GM12878 (cell line): Measurements from ENCODE around the gene GALNT18. TPM values are rescaled to one million over a fixed set of nuclear protein-coding genes. Genes with fewer than 3 reads are reported as not detected.

Experiments
- ATAC-seq: fragments of 200-7000 bp; cut with Tn5 transposase; 3 replicates; pipeline ENCODE4 v1.9.1; 2020; ENCODE audit warnings: mild to moderate bottlenecking, moderate library complexity
- BruUV-seq: library from RNA; stranded (reverse); fragments of 400-500 nt; replicated peaks from 2 replicates; lab custom pipeline; 2021; lab: Mats Ljungman, UMichigan
- CTCF ChIA-PET: fragments of 300-600 bp; sonication (Branson Sonifier 250); formaldehyde crosslinking; extraction: SDS; loops from one replicate; lab custom pipeline; 2021; ENCODE audit warnings: inconsistent platforms; lab: Yijun Ruan, JAX
- POLR2A ChIA-PET: fragments of 350-600 bp; formaldehyde crosslinking; extraction: SDS; loops from one replicate; lab custom pipeline; 2021; ENCODE audit warnings: inconsistent platforms; lab: Charles Lee
- RAD21 ChIA-PET: fragments of 300-600 bp; sonication (Branson Sonifier 250); formaldehyde crosslinking; loops from one replicate; lab custom pipeline; 2023; ENCODE audit warnings: antibody characterized with exemption; ENCODE audit not compliant: unreplicated experiment; lab: Charles Lee
- SMC1A ChIA-PET: fragments of 300-600 bp; sonication (Branson Sonifier 250); formaldehyde crosslinking; loops from one replicate; lab custom pipeline; 2023; ENCODE audit not compliant: unreplicated experiment, uncharacterized antibody; lab: Charles Lee
- DNase-seq: peaks from one replicate; pipeline ENCODE4 v3.0.0-alpha.2; 2011; ENCODE audit warnings: low read depth, low spot score
- FAIRE-seq: peaks from 3 replicates; lab custom pipeline; 2011; peaks lifted over from hg19 to GRCh38; lab: Jason Lieb, UNC
- H2AFZ ChIP-seq: 2 replicates; pipeline ENCODE4 v1.6.0; 2011; ENCODE audit warnings: low read depth, low read length, control low read depth; ENCODE audit not compliant: control insufficient read depth
- H3K27ac ChIP-seq: 2 replicates; pipeline ENCODE4 v1.5.1; 2011; ENCODE audit warnings: control low read depth; ENCODE audit not compliant: control insufficient read depth, insufficient read depth
- H3K27me3 ChIP-seq, 2 experiments: replicated peaks in 1 of 2; 2 replicates each; pipeline versions ENCODE4 v1.6.0 to v1.6.1; 2011; ENCODE audit warnings: low read length in 1 of 2; ENCODE audit not compliant: control insufficient read depth in 2 of 2, insufficient read depth in 2 of 2
- H3K36me3 ChIP-seq, 2 experiments: 2 replicates each; pipeline ENCODE4 v1.5.1; 2011; ENCODE audit warnings: low read length in 1 of 2; ENCODE audit not compliant: control insufficient read depth in 2 of 2, insufficient read depth in 2 of 2
- H3K4me1 ChIP-seq: 2 replicates; pipeline ENCODE4 v1.6.1; 2011; ENCODE audit warnings: mild to moderate bottlenecking, low read length, moderate library complexity, mixed read lengths; ENCODE audit not compliant: control insufficient read depth, insufficient read depth
- H3K4me2 ChIP-seq: 2 replicates; pipeline ENCODE4 v1.6.0; 2011; ENCODE audit warnings: control low read depth; ENCODE audit not compliant: control insufficient read depth, insufficient read depth
- H3K4me3 ChIP-seq: fragments of 200-600 bp; sonication (generic); 2 replicates; pipeline ENCODE4 v1.5.1; 2016
- H3K79me2 ChIP-seq: 2 replicates; pipeline ENCODE4 v1.6.0; 2011; ENCODE audit warnings: low read length; ENCODE audit not compliant: control insufficient read depth, insufficient read depth
- H3K9ac ChIP-seq: 2 replicates; pipeline ENCODE4 v1.8.0; 2011; ENCODE audit warnings: low read length, control low read depth, mixed read lengths; ENCODE audit not compliant: control insufficient read depth, insufficient read depth
- H3K9me3 ChIP-seq: replicated peaks from 3 replicates; pipeline ENCODE4 v1.5.1; 2011; ENCODE audit warnings: mild to moderate bottlenecking, low read length; ENCODE audit not compliant: control insufficient read depth, insufficient read depth
- H4K20me1 ChIP-seq: 2 replicates; pipeline ENCODE4 v1.6.0; 2011; ENCODE audit not compliant: control insufficient read depth, insufficient read depth
- CHD2 ChIP-seq: IDR thresholded peaks from 2 replicates; pipeline ENCODE4 v1.6.1; 2011; ENCODE audit warnings: low read depth, low read length, improper control_type of control experiment, borderline replicate concordance
- FOXM1 ChIP-seq: IDR thresholded peaks from 2 replicates; pipeline ENCODE4 v1.6.1; 2012; ENCODE audit warnings: low read depth, mild to moderate bottlenecking, inconsistent platforms, low read length, moderate library complexity
- IRF4 ChIP-seq: IDR thresholded peaks from 2 replicates; pipeline ENCODE4 v1.6.1; 2011; ENCODE audit warnings: low read depth, low read length
- NR2C2 ChIP-seq: IDR thresholded peaks from 2 replicates; pipeline ENCODE4 v1.6.1; 2011; ENCODE audit warnings: borderline replicate concordance, low read depth; ENCODE audit not compliant: control insufficient read depth, insufficient read length
- TCF3 ChIP-seq: IDR thresholded peaks from 2 replicates; pipeline ENCODE4 v1.6.1; 2012; ENCODE audit warnings: low read depth, mild to moderate bottlenecking, low read length, borderline replicate concordance; ENCODE audit not compliant: insufficient read depth
- ZBTB40 ChIP-seq: fragments of 450-650 bp; IDR thresholded peaks from 2 replicates; pipeline ENCODE4 v1.6.1; 2016; ENCODE audit warnings: mild to moderate bottlenecking, moderate library complexity, borderline replicate concordance
- ZNF217 ChIP-seq: fragments of 450-650 bp; IDR thresholded peaks from 2 replicates; pipeline ENCODE4 v1.6.1; 2017; ENCODE audit warnings: antibody characterized with exemption, mild to moderate bottlenecking
- ZNF384 ChIP-seq: IDR thresholded peaks from 2 replicates; pipeline ENCODE4 v1.6.1; 2012; ENCODE audit warnings: low read depth, mild to moderate bottlenecking, low read length, improper control_type of control experiment, borderline replicate concordance
- WGBS: methylation state at CpG from one replicate; pipeline ENCODE4 v1.1.6; 2016; ENCODE audit warnings: low lambda C conversion rate; ENCODE audit not compliant: insufficient replicate concordance, insufficient coverage; ENCODE audit errors: missing lambda C conversion rate; 5-methylcytosine and 5-hydroxymethylcytosine counted together
- in situ Hi-C: fragments of 300-500 bp; cut with MboI; formaldehyde crosslinking; loops from 9 replicates; pipeline ENCODE4 v1.14.3; 2018; ENCODE audit warnings: mixed read lengths
- intact Hi-C: fragments of 100-400 bp; cut with micrococcal nuclease; formaldehyde crosslinking; loops from one replicate; pipeline ENCODE4 v1.14.2; 2022; ENCODE audit not compliant: unreplicated experiment
- polyA plus RNA-seq, 11 experiments: library from polyadenylated mRNA; depleted of rRNA in 4 of 11; unstranded in 6 of 11; stranded (reverse) in 5 of 11; fragments of >200 nt; fragmentation: Nextera tagmentation in 4 of 11; fragmentation: Illumina TruSeq in 1 of 11; extraction: Ambion mirVana in 4 of 11; extraction: Trizol in 1 of 11; gene quantifications; 1 replicate in 1 of 11; 2 replicates in 10 of 11; pipeline versions ENCODE4 v1.2.1 to v1.2.3, GENCODE V29; 2011 to 2016; ENCODE audit warnings: inconsistent platforms in 2 of 11, missing spikeins in 2 of 11, low read depth in 1 of 11
- total RNA-seq, 4 experiments: library from RNA; depleted of rRNA in 3 of 4; stranded (reverse); fragments of >200 nt in 3 of 4; fragmentation: Illumina TruSeq in 1 of 4; extraction: Trizol in 1 of 4; gene quantifications; 2 replicates each; pipeline versions ENCODE4 v1.2.1 to v1.2.3, GENCODE V29; 2013 to 2021
- TF ChIP-seq, protein P1 (sequence below), 3 experiments: IDR thresholded peaks in 2 of 3; conservative IDR thresholded peaks in 1 of 3; 2 replicates each; pipeline ENCODE4 v1.5.1; 2011; ENCODE audit warnings: low read depth in 3 of 3, low read length in 3 of 3, mild to moderate bottlenecking in 3 of 3, control low read depth in 2 of 3, moderate library complexity in 2 of 3, inconsistent platforms in 1 of 3, mixed read lengths in 1 of 3; ENCODE audit not compliant: control insufficient read depth in 2 of 3, insufficient read depth in 1 of 3; ENCODE audit errors: extremely low read depth in 1 of 3

GALNT18 gene
- total and polyA plus RNA-seq, 10 of the 15 experiments (the other 5 are each of a cell fraction or from before 2014, with no cell fraction given) = 1.2 to 14.2 (median 6.3) TPM

- Histone ChIP-seq H3K27me3 (peaks cover 0 to 7% of the 10 kb centered on the region in 2 experiments; a peak in 3 of 4 replicates), H3K4me2 (no peak overlapping the region), H3K36me3 (no peaks in the 10 kb centered on the region), H4K20me1 (no peaks in the 10 kb centered on the region), H3K4me1 (peaks cover 3% of the 10 kb centered on the region; the same call in 1 of the 2 replicates), H3K9me3 (no peaks in the 10 kb centered on the region), H3K27ac (no peak overlapping the region), H3K4me3 (no peak overlapping the region), H3K9ac (no peak overlapping the region), H2AFZ (no peak overlapping the region), H3K79me2 (no peaks in the 10 kb centered on the region)
- TF ChIP-seq, protein P1, sequence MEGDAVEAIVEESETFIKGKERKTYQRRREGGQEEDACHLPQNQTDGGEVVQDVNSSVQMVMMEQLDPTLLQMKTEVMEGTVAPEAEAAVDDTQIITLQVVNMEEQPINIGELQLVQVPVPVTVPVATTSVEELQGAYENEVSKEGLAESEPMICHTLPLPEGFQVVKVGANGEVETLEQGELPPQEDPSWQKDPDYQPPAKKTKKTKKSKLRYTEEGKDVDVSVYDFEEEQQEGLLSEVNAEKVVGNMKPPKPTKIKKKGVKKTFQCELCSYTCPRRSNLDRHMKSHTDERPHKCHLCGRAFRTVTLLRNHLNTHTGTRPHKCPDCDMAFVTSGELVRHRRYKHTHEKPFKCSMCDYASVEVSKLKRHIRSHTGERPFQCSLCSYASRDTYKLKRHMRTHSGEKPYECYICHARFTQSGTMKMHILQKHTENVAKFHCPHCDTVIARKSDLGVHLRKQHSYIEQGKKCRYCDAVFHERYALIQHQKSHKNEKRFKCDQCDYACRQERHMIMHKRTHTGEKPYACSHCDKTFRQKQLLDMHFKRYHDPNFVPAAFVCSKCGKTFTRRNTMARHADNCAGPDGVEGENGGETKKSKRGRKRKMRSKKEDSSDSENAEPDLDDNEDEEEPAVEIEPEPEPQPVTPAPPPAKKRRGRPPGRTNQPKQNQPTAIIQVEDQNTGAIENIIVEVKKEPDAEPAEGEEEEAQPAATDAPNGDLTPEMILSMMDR (IDR thresholded peaks at IDR 0.05 in 2 of 3, conservative IDR thresholded peaks at IDR 0.05 in 1 of 3; ENCODE audit: control insufficient read depth in 2 of 3, extremely low read depth in 1 of 3, insufficient read depth in 1 of 3, low read depth in 3 of 3, low read length in 3 of 3) = no peak
- TF ChIP-seq ZBTB40 (no peak), ZNF217 (no peak), ZNF384 (no peak), IRF4 (no peak), TCF3 (no peak), CHD2 (no peak), FOXM1 (no peak), NR2C2 (no peak)
- CTCF ChIA-PET = interaction anchor here (1.1 to 2.5 kb wide), 2 partner anchors 25 to 40 kb away, joined by 3 to 8 read pairs; no protein-coding TSS in a partner anchor
- SMC1A ChIA-PET = no interaction called here
- RAD21 ChIA-PET = interaction anchor here (1.7 kb wide), 1 partner anchor 9 kb away, joined by 7 read pairs; no protein-coding TSS in a partner anchor
- ATAC-seq (peak; percentile 47), FAIRE-seq (no peak), DNase-seq (no peak)
- in situ Hi-C loops (no loop called here), intact Hi-C loops (no loop called here)
- POLR2A ChIA-PET = no interaction called here
- 12% methylated on average over 3 of the region's 3 CpGs for WGBS
- BruUV-seq = no TSS peak
Observed at GRCh38 chr11:11660363-11660740, 38.5 kb upstream of the GALNT18 start.
